Tongue (tissue), 2 donors: ENCODE measurements around the gene USP6NL. TPM values are rescaled to one million over a fixed set of nuclear protein-coding genes. Genes with fewer than 3 reads are reported as not detected.

Experiments used
- DNase-seq: peaks from one replicate; pipeline ENCODE4 v3.0.0-alpha.2; 2015
- total RNA-seq: library from RNA; depleted of rRNA; stranded (reverse); fragments of >200 nt; gene quantifications from one replicate; pipeline ENCODE4 v1.2.3, GENCODE V29; 2014

Gene USP6NL
- total RNA-seq, 1 donor from 2014 or later: 15.4 TPM

GRCh38 chr10:11593612-11594011 is 17.8 kb downstream of the USP6NL start:
- DNase-seq: no peak

DNA sequence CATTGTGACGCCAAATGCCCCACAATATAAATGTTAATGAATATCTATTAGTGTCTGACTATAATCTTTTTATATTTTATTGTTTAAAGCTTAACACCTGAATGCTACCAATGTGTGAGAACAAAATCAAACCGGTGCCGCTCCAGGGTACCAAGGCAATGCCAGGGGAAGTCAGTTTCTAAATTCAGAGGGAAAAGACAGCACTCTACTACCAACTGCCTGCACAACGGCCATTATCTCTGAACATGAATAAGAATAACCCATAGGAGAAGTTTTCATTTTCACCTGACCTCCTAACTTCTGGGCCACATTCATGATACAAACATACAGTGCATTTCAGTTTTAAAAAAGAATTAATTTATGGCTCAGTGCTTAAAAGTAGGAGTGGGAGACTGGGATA is 21.7 kb downstream of the USP6NL start:
- DNase-seq: no peak

GRCh38 chr10:11588873-11589574 is 22.4 kb downstream of the USP6NL start:
- DNase-seq: no peak

DNA sequence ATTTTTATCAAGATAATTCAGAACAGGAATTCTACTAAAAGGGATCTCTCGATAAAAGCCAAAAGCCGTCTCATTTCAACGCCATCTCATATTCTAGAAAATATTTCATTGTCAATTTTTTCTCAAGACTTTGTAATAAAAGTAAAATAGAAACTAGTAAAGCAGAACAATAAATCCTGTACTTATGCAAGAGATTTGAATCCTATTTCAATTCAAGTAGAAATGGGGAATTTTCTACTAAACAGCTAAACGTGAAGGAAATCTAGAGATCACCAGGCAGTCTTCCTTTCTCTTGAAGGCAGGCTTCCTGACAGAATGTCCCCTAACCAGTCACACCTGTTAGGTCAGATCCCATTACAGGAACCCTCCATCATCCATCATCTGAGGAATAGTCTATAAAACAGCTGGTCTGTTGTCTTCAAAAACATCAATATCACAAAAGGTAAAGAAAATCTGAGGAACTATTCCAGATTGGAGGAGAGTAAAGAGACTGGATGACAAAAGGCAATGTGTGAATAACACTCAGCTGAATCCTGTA is 23.7 kb downstream of the USP6NL start:
- DNase-seq: peak; percentile 28

- DNase-seq: no peak
Observed at GRCh38 chr10:11586170-11586569, 25.3 kb downstream of the USP6NL start.

DNA sequence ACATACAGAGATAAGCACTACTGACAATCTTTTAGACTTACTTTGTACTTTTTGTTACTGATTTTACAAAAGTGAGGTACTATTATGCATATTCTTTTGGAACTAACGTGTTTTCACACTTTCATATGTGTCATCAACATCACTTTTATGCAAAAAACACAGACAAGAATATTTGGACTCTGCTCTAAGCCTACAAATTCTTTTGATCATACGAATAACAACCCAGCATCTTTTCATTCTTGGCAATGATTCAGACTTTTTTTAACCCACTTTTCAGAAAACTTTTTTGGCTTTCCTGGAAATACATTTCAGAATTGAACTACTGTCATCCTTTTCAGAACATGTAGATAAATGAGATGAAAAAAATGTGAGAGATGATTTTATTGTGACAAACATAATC is 30.2 kb downstream of the USP6NL start:
- DNase-seq: no peak

- DNase-seq: no peak
Observed at GRCh38 chr10:11579885-11580284, 31.6 kb downstream of the USP6NL start.

DNA sequence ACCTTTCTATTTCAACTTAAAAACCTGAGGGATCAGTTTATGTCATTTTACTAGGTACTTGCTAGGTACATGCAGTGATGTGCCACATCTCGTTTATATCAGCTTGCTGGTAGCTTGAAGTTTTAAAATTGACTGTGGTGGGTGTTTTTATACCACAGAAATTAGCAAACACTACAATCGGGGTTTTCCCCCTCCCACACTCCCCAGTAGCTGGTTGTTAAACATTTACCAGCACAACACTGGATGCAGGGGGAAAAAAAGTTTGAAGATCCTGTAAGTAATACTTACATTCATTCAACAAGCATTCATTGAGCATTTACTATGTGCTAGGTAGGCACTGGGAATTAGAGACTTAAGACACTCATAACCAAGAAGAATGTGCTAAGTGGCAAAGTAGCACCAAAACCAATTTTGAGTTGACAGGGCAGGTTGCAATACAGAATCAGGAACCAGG is 32.6 kb downstream of the USP6NL start:
- no peak for DNase-seq

DNA sequence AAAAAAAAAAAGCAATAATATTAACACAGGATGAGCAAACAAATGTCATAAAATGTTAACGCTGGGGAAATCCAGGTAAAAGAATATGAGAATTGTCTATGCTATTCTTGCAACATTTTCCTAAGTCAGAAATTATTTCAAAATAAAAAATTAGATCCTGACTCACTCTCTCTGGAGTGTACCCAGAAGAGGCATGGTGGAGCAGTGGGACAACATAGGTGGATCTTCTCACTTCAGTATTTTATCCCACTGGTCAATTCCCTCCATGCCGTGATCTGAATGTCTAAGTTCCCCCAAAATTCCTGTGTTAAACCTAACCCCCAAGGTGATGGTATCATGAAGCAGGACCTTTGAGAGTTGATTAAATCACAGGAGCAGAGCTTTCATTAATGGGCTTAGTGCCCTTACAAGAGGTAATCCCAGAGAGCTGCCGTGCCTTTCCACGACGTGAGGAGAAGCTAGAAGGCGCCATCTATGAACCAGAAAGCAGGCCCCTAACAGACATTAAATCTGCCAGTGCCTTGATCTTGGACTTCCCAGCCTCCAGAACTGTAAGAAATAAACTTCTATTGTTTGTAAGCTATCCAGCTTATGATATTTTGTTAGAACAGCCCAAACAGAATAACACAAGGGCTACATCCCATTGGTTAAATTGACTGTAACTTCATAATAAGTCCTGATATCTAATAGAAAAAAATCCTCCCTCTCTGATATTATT is 35.2 kb downstream of the USP6NL start:
- DNase-seq: no peak

- DNase-seq: peak; percentile 24
Observed at GRCh38 chr10:11573497-11573896, 38.0 kb downstream of the USP6NL start.

DNA sequence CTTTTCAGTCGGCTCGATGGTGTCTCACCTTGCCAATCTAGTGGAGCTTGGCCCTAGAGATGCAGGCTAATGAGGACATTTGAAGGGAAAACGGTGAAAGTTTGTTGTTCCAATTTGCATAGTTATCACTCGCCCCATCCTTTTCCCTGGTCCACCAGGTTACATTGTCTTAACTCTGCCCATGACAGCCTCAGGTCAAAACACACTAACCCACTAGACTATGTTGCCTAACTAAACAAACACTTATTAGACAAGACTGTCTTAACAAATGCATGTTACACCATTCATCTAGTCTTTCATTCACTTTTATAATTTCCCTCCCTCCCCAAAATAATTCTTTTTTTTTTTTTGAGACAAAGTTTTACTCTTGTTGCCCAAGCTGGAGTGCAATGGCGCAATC is 40.7 kb downstream of the USP6NL start:
- DNase-seq: no peak

DNA sequence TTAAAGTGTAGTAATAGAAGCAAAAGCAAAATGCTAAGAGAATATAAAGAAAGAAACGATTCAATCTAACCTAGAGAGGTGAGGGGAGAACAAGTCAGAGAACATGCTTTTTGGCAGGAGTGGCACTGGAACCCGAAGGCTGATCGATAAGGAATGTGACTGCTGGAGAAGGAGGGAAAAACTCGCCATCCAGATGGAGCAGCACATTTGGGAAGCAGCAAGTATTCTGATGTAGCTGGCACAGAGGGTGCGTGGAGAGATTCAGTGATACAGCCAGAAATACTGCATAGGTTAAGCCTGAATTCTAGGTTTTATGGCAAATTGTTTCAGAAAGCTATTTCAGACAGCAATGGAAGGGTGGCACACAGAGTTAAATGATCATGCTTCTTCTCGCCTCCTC is 42.0 kb downstream of the USP6NL start:
- no peak for DNase-seq

- no peak for DNase-seq
Observed at GRCh38 chr10:11568578-11568977, 42.9 kb downstream of the USP6NL start.

GRCh38 chr10:11564741-11565140 is 46.7 kb downstream of the USP6NL start:
- no peak for DNase-seq

DNA sequence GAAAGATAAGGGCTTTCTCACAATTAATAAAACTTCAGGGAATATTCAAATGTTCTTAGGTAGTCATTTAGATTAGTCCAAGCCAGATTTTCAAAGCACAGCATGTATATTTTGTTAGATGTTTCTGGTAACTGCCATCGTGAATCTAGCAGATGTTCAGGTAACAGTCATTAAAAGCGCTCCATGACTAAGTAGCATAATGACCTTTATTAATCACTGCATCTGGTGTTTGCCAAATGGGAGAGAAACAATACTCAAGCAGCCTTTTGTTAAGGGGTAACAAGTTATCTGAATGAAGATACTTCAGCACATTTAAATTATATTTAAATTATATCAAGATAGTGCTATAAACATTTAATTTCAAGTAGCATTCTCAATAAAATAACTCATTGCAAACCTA is 47.5 kb downstream of the USP6NL start:
- DNase-seq: no peak

- no peak for DNase-seq
Observed at GRCh38 chr10:11562888-11563287, 48.6 kb downstream of the USP6NL start.

DNA sequence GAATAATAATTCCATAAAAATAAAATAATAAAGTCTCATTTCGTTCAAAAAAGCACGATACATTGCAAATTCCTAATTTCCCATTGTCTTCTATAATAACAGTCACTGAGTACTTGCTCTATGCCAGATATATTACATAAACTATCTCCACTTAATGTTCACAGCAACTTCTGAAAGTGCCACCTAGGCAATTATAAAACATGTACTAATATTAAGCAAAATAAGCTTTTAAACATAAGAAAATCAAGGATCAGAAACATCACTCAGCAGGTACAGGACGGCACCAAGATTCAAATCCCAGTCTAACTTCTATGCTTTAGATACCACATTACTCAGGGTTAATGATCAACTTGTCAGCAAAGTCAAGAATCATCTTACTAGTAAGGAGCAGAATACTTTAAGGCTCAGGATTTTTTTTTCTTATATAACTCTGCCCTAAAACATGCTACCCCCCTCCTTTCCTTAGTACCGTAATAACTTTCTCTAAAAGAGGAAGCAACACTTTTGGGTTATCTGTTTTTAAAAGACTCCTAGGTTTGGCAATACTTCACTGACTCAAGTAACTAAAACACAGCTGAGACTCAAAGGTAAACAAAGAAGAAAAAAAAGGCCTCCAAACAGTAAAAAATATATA is 51.3 kb downstream of the USP6NL start:
- no peak for DNase-seq

DNA sequence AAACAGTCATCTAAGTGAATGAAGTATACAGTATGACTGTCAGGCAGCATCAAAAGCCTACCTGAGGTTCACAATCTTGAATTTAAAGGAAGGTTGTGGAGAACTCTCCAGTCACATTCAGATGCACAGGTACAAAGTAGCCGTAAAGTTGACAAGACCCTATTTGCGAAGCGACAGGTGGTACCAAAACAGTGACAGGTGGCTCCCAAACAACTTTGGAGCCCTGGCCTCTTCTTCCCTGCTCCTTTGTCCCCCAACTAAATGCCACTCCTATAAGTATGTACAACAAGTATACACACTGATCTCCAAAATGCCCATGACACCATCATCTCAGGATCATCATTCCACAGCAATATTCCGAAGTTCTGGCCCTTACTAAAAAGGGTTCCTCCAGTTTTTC is 53.5 kb downstream of the USP6NL start:
- DNase-seq: no peak

- DNase-seq: no peak
Observed at GRCh38 chr10:11557513-11557912, 53.9 kb downstream of the USP6NL start.

GRCh38 chr10:11555556-11555955 is 55.9 kb downstream of the USP6NL start:
- no peak for DNase-seq

DNA sequence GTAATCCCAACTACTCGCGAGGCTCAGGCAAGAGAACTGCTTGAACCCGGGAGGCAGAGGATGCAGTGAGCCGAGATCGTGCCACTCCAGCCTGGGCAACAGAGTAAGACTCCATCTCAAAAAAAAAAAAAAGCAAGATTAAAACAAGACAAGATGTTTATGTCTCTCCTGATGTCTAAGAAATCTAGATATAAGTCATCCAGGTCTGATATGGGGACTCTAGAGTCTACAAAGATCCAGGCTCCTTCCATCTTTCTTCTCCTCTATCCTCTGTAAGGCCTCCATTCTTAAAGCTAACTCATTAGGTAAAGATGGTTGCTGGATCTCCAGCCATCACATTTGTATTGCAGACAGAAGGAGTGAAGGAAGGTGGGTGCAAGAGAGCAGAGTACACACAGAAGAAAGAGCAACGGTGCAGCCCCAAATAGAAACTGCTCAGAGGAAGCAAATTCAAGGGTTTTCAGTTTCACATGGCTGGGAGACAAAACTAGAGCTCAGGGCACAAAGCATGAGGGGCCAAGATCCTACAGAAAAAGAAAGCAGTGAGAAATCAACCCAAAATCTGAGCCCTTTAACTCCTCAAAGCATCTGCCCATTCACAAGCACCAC is 57.6 kb downstream of the USP6NL start:
- DNase-seq: no peak

DNA sequence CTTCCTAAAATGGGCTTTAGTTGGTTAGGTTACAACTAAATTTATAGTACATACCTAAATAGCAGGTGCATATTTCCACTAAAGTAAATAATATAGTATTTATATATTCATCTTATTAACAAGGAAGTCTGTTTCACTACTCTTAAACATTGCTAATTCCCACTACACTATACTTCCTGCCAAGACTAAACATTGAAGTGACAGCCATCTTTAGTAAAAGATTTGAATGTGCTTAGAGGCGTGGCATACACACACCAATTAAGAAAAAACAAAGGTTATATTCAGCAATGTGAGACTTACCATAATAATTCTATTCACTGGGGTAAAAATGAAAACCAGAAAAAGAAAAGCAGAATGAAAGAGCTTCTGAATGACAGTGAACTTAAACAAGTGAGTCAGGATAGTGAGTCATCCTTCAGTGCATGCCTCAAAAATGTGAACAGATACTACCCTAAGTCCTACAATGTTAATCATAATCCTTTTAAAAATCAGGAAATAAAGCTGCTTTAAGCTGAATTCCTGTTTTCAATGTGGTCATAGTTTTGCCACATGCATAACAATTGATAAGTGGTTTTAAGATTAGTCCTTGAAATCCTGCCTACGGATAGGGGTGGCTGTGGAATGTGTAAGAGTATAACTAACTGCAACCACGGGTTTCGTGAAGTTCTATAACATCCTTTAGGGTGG is 59.4 kb downstream of the USP6NL start:
- peak; percentile 13 for DNase-seq
